ENCODE measurements around the gene CASS4.
"Not testable (repeated sequence)": the region's sequence is repeated elsewhere in the genome, so short reads cannot be mapped to it uniquely, and the experiment has no call there.

CASS4 gene, protein sequence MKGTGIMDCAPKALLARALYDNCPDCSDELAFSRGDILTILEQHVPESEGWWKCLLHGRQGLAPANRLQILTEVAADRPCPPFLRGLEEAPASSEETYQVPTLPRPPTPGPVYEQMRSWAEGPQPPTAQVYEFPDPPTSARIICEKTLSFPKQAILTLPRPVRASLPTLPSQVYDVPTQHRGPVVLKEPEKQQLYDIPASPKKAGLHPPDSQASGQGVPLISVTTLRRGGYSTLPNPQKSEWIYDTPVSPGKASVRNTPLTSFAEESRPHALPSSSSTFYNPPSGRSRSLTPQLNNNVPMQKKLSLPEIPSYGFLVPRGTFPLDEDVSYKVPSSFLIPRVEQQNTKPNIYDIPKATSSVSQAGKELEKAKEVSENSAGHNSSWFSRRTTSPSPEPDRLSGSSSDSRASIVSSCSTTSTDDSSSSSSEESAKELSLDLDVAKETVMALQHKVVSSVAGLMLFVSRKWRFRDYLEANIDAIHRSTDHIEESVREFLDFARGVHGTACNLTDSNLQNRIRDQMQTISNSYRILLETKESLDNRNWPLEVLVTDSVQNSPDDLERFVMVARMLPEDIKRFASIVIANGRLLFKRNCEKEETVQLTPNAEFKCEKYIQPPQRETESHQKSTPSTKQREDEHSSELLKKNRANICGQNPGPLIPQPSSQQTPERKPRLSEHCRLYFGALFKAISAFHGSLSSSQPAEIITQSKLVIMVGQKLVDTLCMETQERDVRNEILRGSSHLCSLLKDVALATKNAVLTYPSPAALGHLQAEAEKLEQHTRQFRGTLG

GRCh38 chr20:56411759-56412472 is at the start of gene CASS4:
Gene CASS4 (plus strand): TSS chr20:56412260. CDS start chr20:56412459, 199 bp downstream.
- no peak for DNase-seq (ENCODE audit: low spot score)

GRCh38 chr20:56362833-56363413 is 49.1 kb upstream of the CASS4 start:
- DNase-seq (ENCODE audit: low spot score): no peak

DNA sequence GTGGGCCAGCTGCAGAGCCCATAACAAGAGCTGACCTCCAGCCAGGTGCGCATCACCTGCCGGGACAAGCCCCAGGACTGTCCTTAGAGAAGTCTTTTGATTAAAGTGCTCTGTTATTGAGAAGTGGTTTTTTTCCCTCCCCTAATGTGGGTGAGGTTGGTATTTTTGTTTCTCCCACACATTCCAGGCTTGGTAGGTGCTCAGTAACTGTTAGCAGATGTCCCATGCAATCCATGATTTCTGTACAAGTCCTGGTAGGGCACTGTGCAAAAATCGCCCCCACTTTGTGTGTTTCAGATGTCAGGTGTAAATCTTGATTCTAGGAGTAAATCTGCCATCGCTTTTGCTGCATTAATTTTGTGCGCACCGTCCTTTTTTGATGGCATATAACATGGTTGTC is 48.6 kb upstream of the CASS4 start:
- no peak for DNase-seq (ENCODE audit: low spot score)

DNA sequence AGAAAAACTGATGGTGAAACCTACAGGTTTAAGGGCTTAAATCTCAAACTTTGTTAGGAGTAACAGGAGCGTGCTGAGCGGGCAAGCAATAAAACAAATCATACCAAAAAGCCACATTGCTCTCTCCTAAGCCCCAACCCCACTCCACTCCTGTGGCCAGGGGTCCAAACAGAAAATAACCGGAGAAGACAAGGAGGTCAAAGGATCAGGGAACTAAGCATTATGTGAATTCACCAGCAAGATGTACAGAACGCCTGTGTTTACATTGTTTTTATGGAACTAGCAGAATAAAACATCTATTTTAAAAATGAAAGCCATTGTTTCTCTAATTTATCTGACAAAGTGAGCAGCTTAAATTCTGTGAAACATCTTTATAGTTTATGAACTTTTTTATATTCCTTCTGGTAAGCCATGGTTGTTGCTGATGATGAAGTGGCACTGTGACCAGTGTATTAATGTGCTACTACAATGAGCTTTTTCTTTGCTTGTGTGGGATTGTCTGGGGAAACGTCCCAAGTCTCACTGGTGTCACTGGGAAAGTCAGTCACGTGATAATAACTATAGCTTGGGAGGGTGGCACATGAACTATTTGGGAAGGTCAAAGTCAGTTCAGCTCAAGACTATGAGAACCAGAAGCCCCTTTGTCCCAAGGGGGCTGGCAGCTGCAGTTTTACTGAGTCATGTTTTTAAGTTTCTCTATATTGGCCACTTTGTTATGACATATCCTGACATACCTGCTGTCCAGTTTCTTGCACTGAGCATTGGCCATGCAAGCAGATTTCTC is 43.5 kb upstream of the CASS4 start:
- DNase-seq (ENCODE audit: low spot score): no peak

DNA sequence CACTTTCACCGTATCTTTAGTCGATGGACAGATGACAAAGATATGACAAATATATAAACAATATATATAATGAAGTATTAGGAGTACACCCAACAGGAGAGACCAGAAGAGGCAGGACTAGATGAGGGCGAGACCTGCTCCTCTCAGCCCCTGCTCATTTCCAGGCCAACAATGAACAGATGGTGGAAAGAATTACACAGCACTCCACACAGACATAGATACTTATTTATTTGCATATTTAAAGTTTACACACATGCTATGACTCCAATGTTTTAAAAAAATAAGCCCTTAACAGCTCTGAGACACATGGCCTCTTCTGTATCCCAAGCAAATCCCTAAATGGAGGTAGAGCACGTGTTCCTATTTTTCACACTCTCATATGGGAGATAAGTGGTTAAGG is 42.9 kb upstream of the CASS4 start:
- no peak for DNase-seq (ENCODE audit: low spot score)

GRCh38 chr20:56371977-56372376 is 40.1 kb upstream of the CASS4 start:
- DNase-seq (ENCODE audit: low spot score): no peak

DNA sequence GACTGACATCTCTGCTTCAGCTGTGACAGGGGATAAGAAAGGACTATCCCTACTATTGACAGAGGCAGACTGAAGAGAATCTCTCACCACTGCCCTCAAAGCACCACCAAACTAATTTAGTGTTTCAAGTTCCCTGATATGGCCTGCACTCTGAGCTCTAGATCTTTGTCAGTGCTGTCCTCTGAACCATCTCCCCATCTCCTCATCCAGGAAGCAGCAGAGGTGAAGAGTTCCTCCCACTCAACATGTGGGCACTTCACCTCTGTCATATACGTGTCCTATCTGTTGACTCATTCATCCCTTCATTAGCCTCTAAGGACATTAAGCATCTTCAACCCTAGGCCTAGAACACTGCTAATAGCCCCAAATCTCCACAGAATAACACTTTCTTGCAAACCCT is 39.2 kb upstream of the CASS4 start:
- no peak for DNase-seq (ENCODE audit: low spot score)

DNA sequence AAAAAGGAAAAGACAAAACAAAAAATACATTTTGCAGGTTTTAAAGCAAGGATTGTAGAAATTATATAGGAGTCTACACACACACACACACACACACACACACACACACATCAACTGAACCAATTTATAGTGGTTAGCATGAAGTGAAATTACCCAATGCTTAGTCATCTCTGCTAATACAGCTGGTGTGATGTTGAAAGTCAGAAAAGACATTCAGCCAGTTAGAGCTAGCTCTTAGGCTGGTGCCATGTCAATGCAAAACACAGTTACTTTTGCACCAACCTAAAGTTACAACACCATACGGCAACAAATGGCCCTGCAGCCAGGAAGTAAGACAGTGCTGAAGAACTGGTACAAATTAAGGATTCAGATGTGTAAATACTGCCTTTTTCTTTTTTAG is 38.1 kb upstream of the CASS4 start:
- DNase-seq (ENCODE audit: low spot score): no peak

GRCh38 chr20:56376331-56376730 is 35.7 kb upstream of the CASS4 start:
- DNase-seq (ENCODE audit: low spot score): no peak

DNA sequence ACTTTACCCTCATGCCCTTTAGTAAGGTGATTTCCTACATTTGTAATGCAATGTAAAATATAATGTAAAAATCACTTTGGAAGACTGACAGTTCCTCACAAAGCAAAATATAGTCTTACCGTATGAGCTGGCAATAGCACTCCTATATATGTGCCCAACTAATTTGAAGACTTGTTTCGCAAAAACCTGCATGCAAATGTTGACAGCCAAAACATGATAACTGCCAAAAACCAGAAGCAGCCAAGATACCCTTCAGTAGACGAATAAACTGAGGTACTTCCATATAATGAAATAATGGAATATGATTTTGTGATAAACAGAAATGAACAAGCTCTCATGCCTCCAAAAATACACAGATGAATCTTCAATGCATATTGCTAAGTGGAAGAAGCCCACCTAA is 33.7 kb upstream of the CASS4 start:
- DNase-seq (ENCODE audit: low spot score): no peak

DNA sequence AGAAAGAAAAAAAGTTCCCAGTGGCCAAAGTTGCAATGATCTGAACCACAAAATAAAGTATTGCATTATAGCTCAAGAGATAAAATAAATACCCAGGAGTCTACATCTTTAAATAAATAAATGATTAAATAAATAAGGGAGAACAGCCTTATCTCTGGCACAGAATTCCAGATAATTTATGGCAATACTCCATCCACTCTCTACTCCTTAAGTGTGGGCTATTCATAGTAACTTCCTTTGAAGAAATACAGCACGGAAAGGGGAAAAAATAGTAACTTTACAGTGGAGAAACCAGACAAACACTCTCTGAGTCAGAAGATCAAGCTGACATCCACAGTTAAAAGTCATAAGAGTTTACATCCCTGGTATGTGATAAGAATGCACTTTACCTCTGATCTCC is 31.7 kb upstream of the CASS4 start:
- no peak for DNase-seq (ENCODE audit: low spot score)

DNA sequence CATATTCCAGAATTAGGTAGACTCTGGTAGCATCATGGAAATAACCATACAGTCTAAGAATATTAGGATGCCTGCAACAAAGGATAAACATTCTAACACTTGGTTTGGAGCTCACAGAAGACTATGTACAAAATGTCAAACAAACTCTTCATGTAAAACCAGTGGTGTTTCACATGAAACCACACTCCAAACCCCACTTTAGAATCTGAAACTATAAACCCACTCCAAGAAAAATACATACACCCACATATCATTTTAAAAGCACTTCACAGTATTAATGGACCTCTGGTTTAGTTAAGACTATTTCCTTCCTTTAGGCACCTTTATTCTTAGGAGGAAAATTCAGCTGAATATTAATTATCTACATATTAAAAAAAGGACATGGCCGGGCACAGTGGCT is 30.6 kb upstream of the CASS4 start:
- DNase-seq (ENCODE audit: low spot score): no peak

DNA sequence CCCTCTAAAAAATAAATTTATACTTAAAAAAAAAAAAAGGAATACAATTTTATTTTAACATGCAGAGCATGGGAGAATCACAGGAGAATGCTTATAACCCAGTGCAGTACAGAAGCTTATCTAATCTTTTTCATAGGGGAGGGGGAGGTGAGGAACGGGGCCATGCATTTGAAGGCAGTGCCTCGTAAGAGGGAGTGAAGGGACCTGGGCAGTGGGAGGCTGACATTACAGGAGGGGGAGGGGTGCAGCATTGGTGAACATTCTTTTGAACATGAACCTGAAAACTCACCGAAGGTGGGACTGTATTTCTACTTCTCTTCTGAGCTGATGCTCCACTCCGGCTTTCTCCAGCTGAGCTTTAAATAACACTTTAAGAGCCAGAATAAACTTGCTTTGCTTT is 29.4 kb upstream of the CASS4 start:
- no peak for DNase-seq (ENCODE audit: low spot score)

GRCh38 chr20:56383334-56383733 is 28.7 kb upstream of the CASS4 start:
- no peak for DNase-seq (ENCODE audit: low spot score)

- no peak for DNase-seq (ENCODE audit: low spot score)
Measured at GRCh38 chr20:56385130-56385529, 26.9 kb upstream of the CASS4 start.

DNA sequence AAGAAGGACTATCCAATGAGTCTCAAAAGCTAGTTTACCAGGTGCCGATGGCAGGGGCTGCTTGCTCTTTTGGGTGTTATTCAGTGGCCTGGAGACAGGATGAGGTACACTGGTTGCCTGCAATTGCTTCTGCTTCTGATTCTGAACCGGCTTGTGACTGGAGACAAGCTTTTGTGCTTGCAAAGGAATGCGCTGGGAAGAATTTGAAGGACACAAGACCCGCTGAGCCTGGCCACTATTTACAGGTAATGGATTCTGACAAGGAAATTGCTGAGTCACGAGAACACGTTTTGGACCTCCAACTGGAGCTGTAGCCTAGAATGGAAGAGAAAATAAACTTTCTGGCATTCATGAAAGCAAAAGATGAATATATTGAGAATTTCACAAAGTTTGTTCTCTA is 25.8 kb upstream of the CASS4 start:
- DNase-seq (ENCODE audit: low spot score): no peak

DNA sequence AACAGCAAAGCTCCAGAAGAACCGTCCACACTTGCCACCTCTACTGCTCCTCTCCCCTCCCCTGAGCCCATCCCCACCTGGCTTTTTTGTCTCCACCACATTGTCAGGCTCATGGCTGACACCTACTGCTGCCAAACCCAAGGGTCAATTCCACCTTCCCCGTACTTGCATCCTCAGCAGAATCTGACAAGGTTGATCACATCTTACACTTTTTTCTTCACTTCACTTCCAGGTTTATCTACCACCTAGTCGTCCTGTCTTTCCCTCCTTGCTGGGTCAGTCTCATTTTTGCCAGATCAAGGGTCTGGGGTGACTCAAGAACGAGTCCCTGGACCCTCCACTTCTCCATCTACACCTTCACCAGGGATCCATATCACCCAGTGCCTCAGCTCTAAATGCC is 23.2 kb upstream of the CASS4 start:
- DNase-seq (ENCODE audit: low spot score): no peak

- DNase-seq (ENCODE audit: low spot score): no peak
Measured at GRCh38 chr20:56389807-56390206, 22.3 kb upstream of the CASS4 start.

- DNase-seq (ENCODE audit: low spot score): not testable (repeated sequence)
Measured at GRCh38 chr20:56390396-56390795, 21.7 kb upstream of the CASS4 start.

GRCh38 chr20:56391037-56391436 is 21.0 kb upstream of the CASS4 start:
- DNase-seq (ENCODE audit: low spot score): no peak

DNA sequence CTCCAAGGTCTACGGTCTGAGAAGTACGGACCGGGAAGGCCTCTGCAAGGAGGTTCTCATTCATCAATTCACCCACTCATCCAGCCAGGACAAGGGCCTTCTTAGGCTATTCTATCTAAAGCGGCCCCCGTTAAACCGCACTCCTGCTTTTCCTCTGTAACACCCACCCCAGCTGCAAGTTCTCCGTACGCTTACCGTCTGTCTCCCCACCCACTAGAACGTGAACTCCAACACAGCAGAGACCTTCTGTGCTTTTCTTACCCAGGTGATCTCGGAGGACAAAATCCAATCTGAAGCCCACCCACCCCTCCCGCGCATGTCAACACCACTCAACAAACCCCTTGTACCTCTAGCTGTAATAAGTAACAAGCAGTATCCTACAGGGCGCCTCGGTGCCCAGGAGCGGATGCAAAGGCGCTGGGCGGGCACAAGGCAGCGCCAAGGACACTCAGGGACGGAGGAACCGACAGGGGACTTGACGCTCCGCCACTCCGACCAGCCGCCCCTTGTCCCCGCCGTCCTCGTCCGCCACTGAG is 20.4 kb upstream of the CASS4 start:
- DNase-seq (ENCODE audit: low spot score): peak; percentile 22

Data from HuH-7.5 (cell line).